GM20000 (cell line): ENCODE results near the gene UQCRC1.

Experiments
- DNase-seq: peaks from one replicate; pipeline ENCODE4 v3.0.0; 2012; ENCODE audit warnings: low spot score
- CTCF ChIP-seq: IDR thresholded peaks from 2 replicates; pipeline ENCODE4 v1.5.1; 2012; ENCODE audit warnings: mild to moderate bottlenecking, control low read depth; ENCODE audit errors: extremely low read depth, missing control alignments

Gene UQCRC1

GRCh38 chr3:48609088-48610005 lies at the start of gene UQCRC1:
Gene UQCRC1 (minus strand): TSS chr3:48609646. CDS start chr3:48609620, 26 bp downstream.
- peak; percentile 56 for TF ChIP-seq CTCF

GRCh38 chr3:48656841-48657281 lies 47.4 kb upstream of the UQCRC1 start:
- no peak for TF ChIP-seq CTCF
- no peak for DNase-seq

More at GRCh38 chr3:48609088-48610005, at the start of gene UQCRC1:
- peak; percentile 97 for DNase-seq

GRCh38 chr3:48656061-48656840 lies 46.8 kb upstream of the UQCRC1 start:
- peak; percentile 80 for TF ChIP-seq CTCF
- DNase-seq = peak; percentile 94

- TF ChIP-seq CTCF = no peak
- no peak for DNase-seq
Observed at GRCh38 chr3:48655606-48656005, 46.2 kb upstream of the UQCRC1 start.

GRCh38 chr3:48655063-48655462 lies 45.6 kb upstream of the UQCRC1 start:
- no peak for TF ChIP-seq CTCF
- no peak for DNase-seq

GRCh38 chr3:48652923-48653715 lies 43.7 kb upstream of the UQCRC1 start:
- TF ChIP-seq CTCF = no peak
- no peak for DNase-seq
